Tibial nerve (tissue), 4 donors: Measurements from ENCODE around the gene DNTTIP2. TPM values are rescaled to one million over a fixed set of nuclear protein-coding genes. Genes with fewer than 3 reads are reported as not detected.

Experiments used
- DNase-seq, 2 donors: peaks; one replicate each; pipeline ENCODE4 v3.0.0-alpha.2; 2019; ENCODE audit warnings: low spot score in 2 of 2
- H3K27ac ChIP-seq, 4 donors: fragments of 200-600 bp; sonication (generic) in 3 of 4; one replicate each; pipeline ENCODE4 v1.5.1; 2017 to 2019; ENCODE audit warnings: mild to moderate bottlenecking in 1 of 4
- H3K27me3 ChIP-seq, 2 donors: fragments of 200-600 bp; sonication (generic) in 1 of 2; one replicate each; pipeline versions ENCODE4 v1.5.1 to v1.6.0; 2017 to 2019
- H3K36me3 ChIP-seq, 3 donors: fragments of 200-600 bp; sonication (generic); one replicate each; pipeline ENCODE4 v1.5.1; 2018 to 2019
- H3K4me1 ChIP-seq, 4 donors: fragments of 200-600 bp; sonication (generic) in 3 of 4; one replicate each; pipeline ENCODE4 v1.5.1; 2017 to 2019
- H3K4me3 ChIP-seq, 4 donors: fragments of 200-600 bp; sonication (generic) in 3 of 4; one replicate each; pipeline ENCODE4 v1.5.1; 2017 to 2019; ENCODE audit warnings: mild to moderate bottlenecking in 1 of 4, moderate library complexity in 1 of 4
- H3K9me3 ChIP-seq, 4 donors: fragments of 200-600 bp; sonication (generic) in 3 of 4; one replicate each; pipeline ENCODE4 v1.5.1; 2017 to 2019
- CTCF ChIP-seq, 5 experiments: fragments of 200-600 bp in 3 of 5; fragments of 450-650 bp in 2 of 5; sonication (generic) in 3 of 5; IDR thresholded peaks; one replicate each; pipeline ENCODE4 v1.5.1; 2016 to 2019; ENCODE audit warnings: antibody characterized with exemption in 5 of 5, mild to moderate bottlenecking in 3 of 5, moderate library complexity in 2 of 5
- EP300 ChIP-seq, 2 donors: sonication (generic); formaldehyde crosslinking; IDR thresholded peaks; one replicate each; pipeline ENCODE4 v1.6.1; 2017; ENCODE audit warnings: antibody characterized with exemption in 2 of 2, mild to moderate bottlenecking in 1 of 2
- POLR2A ChIP-seq, 2 donors: fragments of 450-650 bp; IDR thresholded peaks; one replicate each; pipeline ENCODE4 v1.6.1; 2017; ENCODE audit warnings: antibody characterized with exemption in 2 of 2, mild to moderate bottlenecking in 2 of 2, moderate library complexity in 2 of 2
- WGBS, 2 donors: methylation state at CpG; one replicate each; pipeline ENCODE4 v1.1.5; 2018; 5-methylcytosine and 5-hydroxymethylcytosine counted together
- total RNA-seq, 4 donors: library from RNA; depleted of rRNA; stranded (reverse); fragments of >200 nt; gene quantifications; one replicate each; pipeline ENCODE4 v1.1.0, GENCODE V29; 2016

DNTTIP2 gene
- total RNA-seq, 4 donors from 2014 or later, result 11.8 to 36.5 (median 21.3) TPM

- H3K4me3 ChIP-seq, result no peak overlapping the region
- no peaks in the 10 kb centered on the region for H3K27me3 ChIP-seq
- no peak for TF ChIP-seq CTCF (IDR thresholded peaks at IDR 0.05)
- no peak for TF ChIP-seq POLR2A (IDR thresholded peaks at IDR 0.05)
- TF ChIP-seq EP300 (IDR thresholded peaks at IDR 0.05), result no peak
- 93 to 100% methylated on average over 2 of the region's 2 CpGs for WGBS, 2 donors
- H3K27ac ChIP-seq, result no peak overlapping the region
- no peaks in the 10 kb centered on the region for H3K9me3 ChIP-seq
- DNase-seq, result no peak
- no peaks in the 10 kb centered on the region for H3K36me3 ChIP-seq
- H3K4me1 ChIP-seq, result no peaks in the 10 kb centered on the region
Observed at GRCh38 chr1:93822730-93823425, 56.1 kb downstream of the DNTTIP2 start.

GRCh38 chr1:93821423-93822144, 57.4 kb downstream of the DNTTIP2 start:
- H3K4me3 ChIP-seq, result no peak overlapping the region
- H3K27ac ChIP-seq, result no peak overlapping the region
- TF ChIP-seq CTCF (IDR thresholded peaks at IDR 0.05), result no peak
- TF ChIP-seq EP300 (IDR thresholded peaks at IDR 0.05), result no peak
- TF ChIP-seq POLR2A (IDR thresholded peaks at IDR 0.05), result no peak
- no peaks in the 10 kb centered on the region for H3K9me3 ChIP-seq
- 69 to 74% methylated on average over 4 of the region's 4 CpGs for WGBS, 2 donors
- no peaks in the 10 kb centered on the region for H3K36me3 ChIP-seq
- peaks cover 0 to 8% (median 0%) of the 10 kb centered on the region in 4 donors for H3K4me1 ChIP-seq
- H3K27me3 ChIP-seq, result no peaks in the 10 kb centered on the region
- no peak for DNase-seq

- Histone ChIP-seq H3K4me3 (no peak overlapping the region), H3K9me3 (no peaks in the 10 kb centered on the region), H3K27me3 (no peaks in the 10 kb centered on the region), H3K4me1 (peaks cover 0 to 13% (median 0%) of the 10 kb centered on the region in 4 donors), H3K27ac (no peak overlapping the region), H3K36me3 (no peaks in the 10 kb centered on the region)
- WGBS, 2 donors, result 72% methylated on average over 10 of the region's 10 CpGs
- no peak for DNase-seq
- TF ChIP-seq CTCF (IDR thresholded peaks at IDR 0.05) (no peak), EP300 (IDR thresholded peaks at IDR 0.05) (no peak), POLR2A (IDR thresholded peaks at IDR 0.05) (no peak)
Observed at GRCh38 chr1:93820554-93821422, 58.2 kb downstream of the DNTTIP2 start.

GRCh38 chr1:93818570-93818959, 60.4 kb downstream of the DNTTIP2 start:
- no peak for TF ChIP-seq POLR2A (IDR thresholded peaks at IDR 0.05)
- no peak for TF ChIP-seq CTCF (IDR thresholded peaks at IDR 0.05)
- TF ChIP-seq EP300 (IDR thresholded peaks at IDR 0.05), result no peak
- no peaks in the 10 kb centered on the region for H3K27me3 ChIP-seq
- H3K4me1 ChIP-seq, result peaks cover 0 to 17% (median 0%) of the 10 kb centered on the region in 4 donors
- H3K9me3 ChIP-seq, result no peaks in the 10 kb centered on the region
- peak overlapping the region in 1 of 4 donors; percentile 9 for H3K27ac ChIP-seq
- H3K4me3 ChIP-seq, result no peak overlapping the region
- no peaks in the 10 kb centered on the region for H3K36me3 ChIP-seq
- no peak for DNase-seq
